Astrocyte of the spinal cord (primary cell): Measurements from ENCODE around the gene COQ8A.
"Not testable (repeated sequence)": the region's sequence is repeated elsewhere in the genome, so short reads cannot be mapped to it uniquely, and the experiment has no call there.

Experiments used
- DNase-seq: peaks from one replicate; pipeline ENCODE4 v3.0.0; 2011; ENCODE audit warnings: low read depth, low spot score
- H3K4me3 ChIP-seq: 2 replicates; pipeline ENCODE4 v1.5.1; 2011; ENCODE audit warnings: low read depth, mild to moderate bottlenecking, low read length, moderate library complexity
- CTCF ChIP-seq: IDR thresholded peaks from 2 replicates; pipeline ENCODE4 v1.5.1; 2012; ENCODE audit warnings: low read depth, mild to moderate bottlenecking, low read length, inconsistent platforms
- in situ Hi-C: cut with HindIII; loops from 2 replicates; pipeline ENCODE4 v1.10.0; 2017; ENCODE audit warnings: low sequenced_read_pairs

The COQ8A gene

GRCh38 chr1:226919995-226920394, 20.1 kb upstream of the COQ8A start:
- no peak for DNase-seq

GRCh38 chr1:226920446-226920894, 19.6 kb upstream of the COQ8A start:
- no peak for DNase-seq
- H3K4me3 ChIP-seq, result no peak overlapping the region
- in situ Hi-C loops, result no loop called here
- no peak for TF ChIP-seq CTCF

More at GRCh38 chr1:226919995-226920394, 20.1 kb upstream of the COQ8A start:
- no peak for TF ChIP-seq CTCF
- in situ Hi-C loops, result no loop called here
- H3K4me3 ChIP-seq, result no peak overlapping the region

GRCh38 chr1:226921504-226921903, 18.6 kb upstream of the COQ8A start:
- no peak for DNase-seq
- no peak overlapping the region for H3K4me3 ChIP-seq
- in situ Hi-C loops, result no loop called here
- no peak for TF ChIP-seq CTCF

GRCh38 chr1:226929260-226930111, 10.6 kb upstream of the COQ8A start:
- H3K4me3 ChIP-seq, in situ Hi-C loops, DNase-seq: not testable (repeated sequence)

- DNase-seq, result peak; percentile 2
- no peak for TF ChIP-seq CTCF
- H3K4me3 ChIP-seq, result no peak overlapping the region
- in situ Hi-C loops, result no loop called here
These were observed 5.4 kb upstream of the COQ8A start for GRCh38 chr1:226934483-226935237.

GRCh38 chr1:226937940-226938725, 2.0 kb upstream of the COQ8A start:
- no peak for DNase-seq
- no peak for TF ChIP-seq CTCF
- in situ Hi-C loops, result no loop called here
- H3K4me3 ChIP-seq, result no peak overlapping the region
